ENCODE data around the gene FOXA2. TPM values are rescaled to one million over a fixed set of nuclear protein-coding genes. Genes with fewer than 3 reads are reported as not detected.

Gene FOXA2
- polyA plus RNA-seq, 1 donor from 2014 or later: not detected

GRCh38 chr20:22584922-22585785, 782 bp upstream of the FOXA2 start:
- Histone ChIP-seq H3K27ac (ENCODE audit: low read length) (no peak overlapping the region), H3F3A (ENCODE audit: insufficient read depth, low read length, poor library complexity, severe bottlenecking) (no peaks in the 10 kb centered on the region), H3K79me2 (replicated peaks; ENCODE audit: insufficient read depth, low read length) (no peaks in the 10 kb centered on the region), H3K27me3 (ENCODE audit: insufficient read depth, low read depth, low read length) (peaks cover 98% of the 10 kb centered on the region), H3K4me3 (ENCODE audit: low read length) (peak overlapping the region; percentile 30), H3K36me3 (ENCODE audit: insufficient read depth, low read length) (no peaks in the 10 kb centered on the region), H3K9me3 (ENCODE audit: low read length) (peaks cover 10% of the 10 kb centered on the region), H2AFZ (ENCODE audit: low read depth, low read length) (no peak overlapping the region), H3K4me2 (ENCODE audit: low read length) (no peak overlapping the region), H4K20me1 (ENCODE audit: insufficient read depth) (no peaks in the 10 kb centered on the region), H3K9ac (ENCODE audit: low read length) (no peak overlapping the region), H3K9me2 (ENCODE audit: insufficient read depth, low read length) (no peaks in the 10 kb centered on the region)
- no peak for TF ChIP-seq POLR2AphosphoS5 (IDR thresholded peaks at IDR 0.05)
- TF ChIP-seq EZH2 (IDR thresholded peaks at IDR 0.05; ENCODE audit: borderline replicate concordance, insufficient read depth, low read length, poor library complexity, severe bottlenecking): peak; percentile 93

GRCh38 chr20:22583773-22584521, 425 bp downstream of the FOXA2 start:
- Histone ChIP-seq H4K20me1 (ENCODE audit: insufficient read depth) (no peaks in the 10 kb centered on the region), H3K79me2 (replicated peaks; ENCODE audit: insufficient read depth, low read length) (no peaks in the 10 kb centered on the region), H3K27me3 (ENCODE audit: insufficient read depth, low read depth, low read length) (peaks cover 98% of the 10 kb centered on the region), H3F3A (ENCODE audit: insufficient read depth, low read length, poor library complexity, severe bottlenecking) (no peaks in the 10 kb centered on the region), H3K9me2 (ENCODE audit: insufficient read depth, low read length) (no peaks in the 10 kb centered on the region), H3K4me3 (ENCODE audit: low read length) (no peak overlapping the region), H3K9ac (ENCODE audit: low read length) (no peak overlapping the region), H3K9me3 (ENCODE audit: low read length) (peaks cover 7% of the 10 kb centered on the region), H3K27ac (ENCODE audit: low read length) (no peak overlapping the region), H3K4me2 (ENCODE audit: low read length) (no peak overlapping the region), H2AFZ (ENCODE audit: low read depth, low read length) (no peak overlapping the region), H3K36me3 (ENCODE audit: insufficient read depth, low read length) (no peaks in the 10 kb centered on the region)
- TF ChIP-seq REST (IDR thresholded peaks at IDR 0.05; ENCODE audit: borderline replicate concordance) (no peak), EZH2 (IDR thresholded peaks at IDR 0.05; ENCODE audit: borderline replicate concordance, insufficient read depth, low read length, poor library complexity, severe bottlenecking) (peak; percentile 53)

- Histone ChIP-seq H3K36me3 (ENCODE audit: insufficient read depth, low read length) (no peaks in the 10 kb centered on the region), H3K9me3 (ENCODE audit: low read length) (peaks cover 7% of the 10 kb centered on the region), H3F3A (ENCODE audit: insufficient read depth, low read length, poor library complexity, severe bottlenecking) (no peaks in the 10 kb centered on the region), H3K4me2 (ENCODE audit: low read length) (no peak overlapping the region), H4K20me1 (ENCODE audit: insufficient read depth) (no peaks in the 10 kb centered on the region), H3K9ac (ENCODE audit: low read length) (no peak overlapping the region), H3K27me3 (ENCODE audit: insufficient read depth, low read depth, low read length) (peaks cover 98% of the 10 kb centered on the region), H3K27ac (ENCODE audit: low read length) (no peak overlapping the region), H2AFZ (ENCODE audit: low read depth, low read length) (no peak overlapping the region), H3K4me3 (ENCODE audit: low read length) (peak overlapping the region; percentile 21), H3K9me2 (ENCODE audit: insufficient read depth, low read length) (no peaks in the 10 kb centered on the region), H3K79me2 (replicated peaks; ENCODE audit: insufficient read depth, low read length) (no peaks in the 10 kb centered on the region)
- TF ChIP-seq MXI1 (conservative IDR thresholded peaks at IDR 0.05; ENCODE audit: poor library complexity, severe bottlenecking) (no peak), REST (IDR thresholded peaks at IDR 0.05; ENCODE audit: borderline replicate concordance) (no peak), POLR2AphosphoS5 (IDR thresholded peaks at IDR 0.05) (no peak), EZH2 (IDR thresholded peaks at IDR 0.05; ENCODE audit: borderline replicate concordance, insufficient read depth, low read length, poor library complexity, severe bottlenecking) (peak; percentile 92), EP300 (conservative IDR thresholded peaks at IDR 0.05; ENCODE audit: poor library complexity, severe bottlenecking) (no peak), RAD21 (conservative IDR thresholded peaks at IDR 0.05) (no peak), TAF1 (IDR thresholded peaks at IDR 0.05; ENCODE audit: low read depth) (no peak), CTCF (IDR thresholded peaks at IDR 0.05; ENCODE audit: poor library complexity, severe bottlenecking) (no peak), SMC3 (conservative IDR thresholded peaks at IDR 0.05; ENCODE audit: poor library complexity) (no peak)
Observed at GRCh38 chr20:22582964-22583772, 1.2 kb downstream of the FOXA2 start.
